CD4-positive, alpha-beta T cell treated with Interleukin-12 subunit alpha and Interleukin-12 subunit beta, for 1 hour (primary cell): Measurements from ENCODE around the gene FAM234A.
"Not testable (repeated sequence)": the region's sequence is repeated elsewhere in the genome, so short reads cannot be mapped to it uniquely, and the experiment has no call there.

Experiments
- DNase-seq: peaks from one replicate; pipeline ENCODE4 v3.0.0-alpha.2; 2020

The FAM234A gene, protein sequence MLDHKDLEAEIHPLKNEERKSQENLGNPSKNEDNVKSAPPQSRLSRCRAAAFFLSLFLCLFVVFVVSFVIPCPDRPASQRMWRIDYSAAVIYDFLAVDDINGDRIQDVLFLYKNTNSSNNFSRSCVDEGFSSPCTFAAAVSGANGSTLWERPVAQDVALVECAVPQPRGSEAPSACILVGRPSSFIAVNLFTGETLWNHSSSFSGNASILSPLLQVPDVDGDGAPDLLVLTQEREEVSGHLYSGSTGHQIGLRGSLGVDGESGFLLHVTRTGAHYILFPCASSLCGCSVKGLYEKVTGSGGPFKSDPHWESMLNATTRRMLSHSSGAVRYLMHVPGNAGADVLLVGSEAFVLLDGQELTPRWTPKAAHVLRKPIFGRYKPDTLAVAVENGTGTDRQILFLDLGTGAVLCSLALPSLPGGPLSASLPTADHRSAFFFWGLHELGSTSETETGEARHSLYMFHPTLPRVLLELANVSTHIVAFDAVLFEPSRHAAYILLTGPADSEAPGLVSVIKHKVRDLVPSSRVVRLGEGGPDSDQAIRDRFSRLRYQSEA

DNA sequence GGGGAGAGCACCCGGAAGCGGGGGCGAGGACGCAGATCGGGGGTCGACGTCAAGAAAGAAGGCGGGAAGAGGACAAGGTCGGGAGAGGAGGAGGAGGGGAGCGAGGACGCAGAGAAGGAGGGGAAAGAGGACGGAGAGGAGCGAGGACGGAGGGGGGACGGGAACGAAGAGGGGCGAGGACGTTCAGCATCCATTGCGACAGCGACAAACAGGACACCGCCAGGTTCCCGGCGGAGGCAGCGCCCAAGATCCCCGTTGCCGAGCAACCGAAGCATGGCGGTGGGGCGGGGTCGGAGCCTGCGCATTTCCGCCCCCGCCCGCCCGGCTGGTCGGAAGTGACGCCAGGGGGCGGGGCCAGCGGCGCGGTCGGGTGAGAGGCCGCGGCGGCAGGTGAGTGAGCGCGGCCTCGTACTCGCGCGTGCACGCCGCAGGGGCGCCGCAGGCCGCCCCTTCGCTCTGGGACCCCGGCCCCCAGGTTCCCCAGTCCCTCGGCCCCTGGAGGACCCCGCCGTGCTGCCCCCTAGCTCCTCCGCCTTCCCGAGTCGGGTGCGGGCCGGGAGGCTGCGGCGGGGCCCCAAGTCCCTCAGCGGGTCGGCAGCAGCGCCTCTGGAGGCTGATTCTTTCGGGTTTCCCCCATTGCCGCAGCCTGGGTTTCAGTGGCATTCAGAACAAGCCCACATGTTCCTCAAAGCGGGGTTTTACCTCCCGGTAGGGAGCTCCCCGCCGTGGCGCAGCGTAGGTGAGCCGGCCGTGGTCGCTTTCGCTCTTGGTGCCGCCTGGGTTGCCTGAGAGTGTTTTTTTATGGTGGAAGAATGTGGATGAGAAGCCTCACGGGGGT lies at the start of gene FAM234A:
FAM234A (plus strand) TSS at position 354 of the 838 bp plus-strand sequence. CDS start 19,593 bp downstream, outside the sequence.
- peak; percentile 95 for DNase-seq

DNA sequence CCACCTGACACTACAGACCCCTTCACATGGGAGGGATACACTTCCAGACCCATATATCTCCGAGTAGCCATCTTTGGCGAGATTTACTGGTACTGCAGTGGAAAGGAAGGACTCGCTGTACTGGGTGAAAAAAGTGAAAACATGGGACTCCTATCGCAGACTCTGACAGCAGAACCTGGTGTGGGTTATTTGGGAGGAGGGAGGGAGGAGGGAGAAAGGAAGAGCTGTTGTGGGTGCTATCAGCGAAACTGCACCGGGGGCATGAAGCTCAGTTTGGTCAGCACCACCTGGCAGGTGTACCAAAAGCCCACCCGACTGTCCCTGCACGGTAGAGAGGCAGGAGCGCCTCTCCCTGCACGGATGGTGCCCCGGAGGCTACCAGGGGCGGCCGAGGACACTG lies 49.4 kb upstream of the FAM234A start:
- DNase-seq, result no peak

DNA sequence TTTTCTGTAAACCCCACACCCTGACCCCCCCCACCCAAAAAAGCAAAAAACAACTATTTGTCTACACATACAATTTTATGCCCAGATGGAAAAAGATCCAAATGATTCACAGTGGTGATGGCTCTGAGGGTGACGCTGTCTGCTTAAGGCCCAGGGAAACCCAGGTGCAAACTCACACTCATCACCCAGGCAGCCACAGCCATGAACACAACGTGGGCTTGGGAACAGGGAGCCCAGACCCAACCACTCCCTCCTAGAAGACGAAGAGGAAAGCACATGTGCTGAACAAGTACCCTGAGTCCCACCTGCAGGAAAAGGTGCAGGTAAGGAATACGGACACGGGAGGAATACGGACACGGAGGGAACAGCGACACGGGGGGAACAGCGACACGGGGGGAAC lies 48.9 kb upstream of the FAM234A start:
- no peak for DNase-seq

DNA sequence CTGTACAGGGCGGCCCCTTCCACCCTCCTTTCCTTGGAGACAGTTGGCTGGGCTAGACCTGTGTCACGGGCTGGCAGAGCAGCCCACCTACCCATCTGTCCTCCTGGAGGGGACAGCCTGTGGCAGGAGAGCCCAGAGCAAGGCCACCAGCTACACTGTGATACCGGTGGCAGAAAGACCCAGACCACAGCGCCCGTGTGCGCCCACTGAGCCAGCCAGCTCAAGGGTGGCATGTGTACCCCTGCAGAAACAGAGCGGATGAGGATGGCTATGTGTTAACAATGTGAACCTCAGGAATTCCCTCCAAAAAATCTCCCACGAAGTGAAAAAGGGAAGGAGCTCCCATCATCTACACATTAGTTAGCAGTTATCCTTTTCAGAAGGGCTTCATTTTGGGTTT lies 47.3 kb upstream of the FAM234A start:
- DNase-seq, result no peak

DNA sequence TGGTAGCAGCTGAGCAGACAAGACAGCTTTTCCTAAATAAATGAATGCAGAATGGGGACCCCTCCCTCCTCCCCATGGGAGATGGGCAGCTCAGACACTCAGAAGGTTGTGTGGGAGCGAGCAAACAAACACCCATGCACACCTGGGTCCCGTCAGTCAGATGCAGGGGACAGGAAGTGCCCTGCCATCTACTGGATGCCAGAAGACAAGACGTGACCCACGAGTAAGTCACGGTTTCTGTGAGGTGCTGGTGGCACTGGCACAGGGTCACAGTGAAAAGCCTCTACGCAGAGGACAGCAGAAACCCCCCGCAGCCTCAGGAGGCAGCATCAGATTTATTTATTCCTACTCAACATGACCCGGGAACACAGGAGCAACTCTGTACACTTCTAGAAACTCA lies 45.9 kb upstream of the FAM234A start:
- peak; percentile 31 for DNase-seq

DNA sequence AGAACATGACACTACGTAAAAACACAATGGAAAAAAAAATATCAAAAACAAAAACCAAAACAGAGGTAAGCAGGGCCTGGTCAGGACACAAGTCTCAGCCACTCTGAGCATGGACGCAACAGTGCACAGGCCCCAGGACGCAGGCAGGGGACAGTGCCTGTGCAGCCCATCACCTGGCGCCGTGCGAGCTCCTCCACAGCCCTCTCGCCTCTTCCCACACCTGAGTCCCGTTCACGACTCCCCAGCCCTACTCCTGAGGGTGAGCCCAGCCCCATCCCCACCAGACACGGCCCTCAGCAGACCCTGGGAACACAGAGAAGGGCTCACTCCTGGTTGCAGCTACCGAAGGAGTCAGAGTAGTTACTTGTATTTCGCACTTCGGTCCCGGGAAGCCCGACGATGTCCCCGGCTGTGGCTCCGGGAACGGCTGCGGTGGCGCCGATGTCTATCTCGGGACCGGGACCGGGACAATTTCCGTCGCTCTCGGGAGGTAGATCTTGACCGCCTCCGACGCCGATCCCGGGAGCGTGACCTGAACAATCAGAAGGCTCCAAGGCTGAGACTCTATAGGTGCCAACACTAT lies 44.9 kb upstream of the FAM234A start:
- DNase-seq, result no peak

DNA sequence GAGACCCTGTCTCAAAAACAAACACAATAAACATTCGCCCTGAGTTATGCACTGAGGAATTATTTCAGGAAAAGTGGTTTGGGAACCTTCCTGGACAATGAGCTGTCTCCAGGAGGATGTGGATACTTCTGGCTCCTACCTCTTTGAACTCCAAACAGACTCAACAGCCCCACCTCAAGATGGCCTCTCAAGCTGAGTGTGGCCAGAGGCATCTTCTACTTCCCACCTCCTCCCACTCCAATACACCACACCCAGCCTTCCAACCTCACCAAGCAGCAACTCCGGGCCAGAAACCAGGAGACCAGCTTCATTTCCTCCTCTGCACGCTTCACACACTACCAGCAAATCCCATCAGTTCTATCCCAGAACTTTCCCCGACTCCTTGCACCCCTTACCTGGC lies 42.8 kb upstream of the FAM234A start:
- DNase-seq, result no peak

DNA sequence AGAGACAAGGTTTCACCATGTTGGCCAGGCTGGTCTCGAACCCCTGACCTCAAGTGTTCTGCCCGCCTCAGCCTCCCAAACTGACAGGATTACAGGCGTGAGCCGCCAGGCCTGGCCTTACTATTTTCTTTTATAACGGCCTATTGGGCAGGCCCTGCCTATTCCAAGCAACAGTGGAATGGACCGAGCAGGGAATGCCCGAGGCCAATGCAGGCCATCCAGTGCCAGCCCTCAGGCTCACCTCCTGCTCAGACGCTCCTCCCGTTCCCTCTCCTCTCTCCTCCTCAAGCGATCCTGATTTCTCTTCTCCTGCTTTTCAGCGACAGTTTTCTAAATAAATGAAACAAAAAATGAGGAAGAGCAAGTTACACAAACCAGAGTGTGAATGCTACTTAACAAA lies 41.9 kb upstream of the FAM234A start:
- no peak for DNase-seq

DNA sequence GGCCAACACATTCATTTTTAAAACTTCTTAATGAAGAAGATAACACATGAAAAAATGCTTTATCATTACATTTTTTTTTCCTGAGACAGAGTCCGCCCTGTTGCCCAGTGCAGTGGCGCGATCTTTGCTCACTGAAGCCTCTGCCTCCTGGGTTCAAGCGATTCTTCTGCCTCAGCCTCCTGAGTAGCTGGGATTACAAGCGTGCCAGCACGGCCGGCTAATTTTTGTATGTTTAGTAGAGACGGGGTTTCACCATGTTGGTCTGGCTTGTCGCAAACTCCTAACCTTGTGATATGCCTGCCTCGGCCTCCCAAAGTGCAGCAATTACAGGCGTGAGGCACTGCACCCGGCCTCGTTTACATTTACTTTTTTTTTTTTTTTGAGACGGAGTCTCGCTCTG lies 41.2 kb upstream of the FAM234A start:
- no peak for DNase-seq

DNA sequence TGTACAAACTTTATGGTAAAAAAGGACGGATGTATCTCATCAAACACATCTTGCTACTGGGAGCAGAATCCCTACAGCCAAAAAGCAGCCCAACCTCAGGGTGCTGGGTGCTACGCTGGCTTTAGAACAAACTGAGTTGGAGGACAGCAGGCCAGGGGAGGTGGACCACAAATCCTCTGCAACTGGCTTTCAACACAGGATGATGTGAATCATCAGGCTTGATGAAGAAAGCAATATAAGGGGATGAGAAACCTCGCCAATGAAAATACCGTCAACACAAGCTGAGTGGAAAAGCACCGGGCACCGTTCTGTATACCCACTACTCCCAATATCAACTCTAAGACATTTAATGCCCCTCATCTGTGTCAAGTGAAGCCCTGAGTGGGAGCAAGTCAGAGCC lies 40.1 kb upstream of the FAM234A start:
- no peak for DNase-seq

DNA sequence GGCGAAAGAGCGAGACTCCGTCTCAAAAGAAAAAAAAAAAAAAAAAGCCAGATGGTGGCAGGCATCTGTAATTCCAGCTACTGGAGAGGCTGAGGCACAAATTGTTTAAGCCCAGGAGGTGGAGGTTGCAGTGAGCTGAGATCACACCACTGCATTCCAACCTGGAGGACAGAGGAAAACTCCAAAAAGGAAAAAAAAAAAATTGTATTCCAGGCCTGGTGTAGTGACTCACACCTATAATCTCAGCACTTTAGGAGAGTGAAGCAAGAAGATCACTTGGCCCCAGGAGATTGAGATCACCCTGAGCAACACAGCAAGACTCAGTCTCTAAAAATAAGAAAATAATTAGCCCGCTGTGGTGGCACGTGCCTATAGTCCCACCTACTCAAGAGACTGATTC lies 34.2 kb upstream of the FAM234A start:
- DNase-seq, result no peak

DNA sequence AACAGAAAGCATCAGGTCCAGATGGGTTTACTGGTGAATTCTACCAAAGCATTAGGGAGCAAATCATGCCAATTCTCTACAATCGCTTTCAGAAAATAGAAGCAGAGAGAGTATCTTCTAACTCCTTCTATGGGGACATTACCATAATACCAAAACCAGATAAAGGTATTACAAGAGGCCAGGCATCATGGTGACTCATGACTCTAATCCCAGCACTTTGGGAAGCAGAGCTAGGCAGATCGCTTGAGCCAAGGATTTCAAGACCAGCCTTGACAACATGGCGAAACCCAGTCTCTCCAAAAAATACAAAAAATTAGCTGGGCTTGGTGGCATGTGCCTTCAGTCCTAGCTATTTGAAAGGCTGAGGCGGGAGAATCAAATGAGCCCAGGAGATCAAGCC lies 31.4 kb upstream of the FAM234A start:
- DNase-seq, result no peak

DNA sequence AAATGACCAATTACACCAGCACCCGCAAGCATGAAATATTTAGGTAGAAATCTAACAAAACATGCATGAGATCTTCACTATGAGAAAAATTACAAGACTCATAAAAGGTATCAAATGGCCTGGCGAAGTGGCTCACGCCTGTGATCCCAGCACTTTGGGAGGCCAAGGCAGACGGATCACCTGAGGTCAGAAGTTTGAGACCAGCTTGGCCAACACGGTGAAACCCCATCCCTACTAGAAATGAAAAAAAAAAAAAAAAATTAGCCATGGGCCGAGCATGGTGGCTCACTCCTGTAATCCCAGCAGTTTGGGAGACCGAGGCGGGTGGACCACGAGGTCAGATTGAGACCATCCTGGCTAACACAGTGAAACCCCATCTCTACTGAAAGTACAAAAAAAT lies 30.6 kb upstream of the FAM234A start:
- not testable (repeated sequence) for DNase-seq

DNA sequence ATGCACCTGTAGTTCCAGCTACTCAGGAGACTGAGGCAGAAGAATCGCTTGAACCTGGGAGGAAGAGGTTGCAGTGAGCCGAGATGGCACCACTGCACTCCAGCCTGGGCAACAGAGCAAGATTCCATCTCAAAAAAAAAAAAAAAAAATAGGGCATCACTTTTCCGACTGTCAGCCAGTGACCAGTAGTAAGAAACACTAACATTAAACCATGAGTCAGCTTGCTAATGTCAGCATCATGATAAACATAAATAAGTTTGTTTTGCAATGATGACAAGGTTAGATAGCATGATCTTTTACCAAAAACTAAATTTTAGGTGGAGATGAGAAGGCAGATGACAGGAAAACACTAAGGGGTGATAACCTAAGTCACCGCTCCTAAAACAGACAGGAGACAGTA lies 25.3 kb upstream of the FAM234A start:
- DNase-seq, result not testable (repeated sequence)

DNA sequence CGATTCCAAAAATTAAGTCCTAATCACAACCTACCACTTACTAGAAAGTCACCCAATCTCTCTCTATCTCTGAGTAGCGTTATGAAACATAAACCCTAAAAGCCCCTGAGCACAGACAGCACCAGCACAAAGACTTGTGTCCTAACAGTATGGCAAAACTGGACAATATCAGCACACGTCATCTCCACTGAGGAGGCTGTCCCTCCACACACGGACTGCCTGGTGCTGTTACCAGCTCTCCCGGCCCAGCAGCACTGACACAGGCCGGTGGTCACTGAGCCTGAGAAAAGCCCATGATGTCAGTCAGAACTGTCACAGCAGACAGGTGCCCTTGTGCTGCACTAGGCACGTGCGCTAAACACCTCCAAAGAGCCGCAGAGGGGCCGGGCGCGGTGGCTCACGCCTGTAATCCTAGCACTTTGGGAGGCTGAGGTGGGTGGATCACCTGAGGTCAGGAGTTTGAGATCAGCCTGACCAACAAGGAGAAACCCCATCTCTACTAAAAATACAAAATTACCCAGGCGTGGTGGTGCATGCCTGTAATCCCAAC lies 22.9 kb upstream of the FAM234A start:
- DNase-seq, result not testable (repeated sequence)

DNA sequence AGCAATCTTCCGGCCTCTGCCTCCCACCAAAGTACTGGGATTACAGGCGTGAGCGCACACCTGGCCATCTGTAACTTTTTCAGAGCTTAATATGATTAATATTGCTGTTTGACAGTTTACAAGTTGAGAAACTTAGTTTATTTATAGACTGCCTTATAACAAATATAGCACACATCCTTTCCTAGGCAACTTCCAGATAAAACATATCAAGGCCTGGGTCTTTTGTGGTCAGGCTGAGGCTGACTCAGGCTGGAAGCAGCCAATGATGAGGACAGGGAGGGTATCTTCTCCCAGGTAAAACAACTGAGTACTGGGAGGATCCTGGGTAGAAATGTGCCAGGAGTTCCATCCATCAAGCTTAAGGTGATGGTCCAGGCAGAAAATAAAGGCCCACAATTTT lies 21.6 kb upstream of the FAM234A start:
- DNase-seq, result no peak

DNA sequence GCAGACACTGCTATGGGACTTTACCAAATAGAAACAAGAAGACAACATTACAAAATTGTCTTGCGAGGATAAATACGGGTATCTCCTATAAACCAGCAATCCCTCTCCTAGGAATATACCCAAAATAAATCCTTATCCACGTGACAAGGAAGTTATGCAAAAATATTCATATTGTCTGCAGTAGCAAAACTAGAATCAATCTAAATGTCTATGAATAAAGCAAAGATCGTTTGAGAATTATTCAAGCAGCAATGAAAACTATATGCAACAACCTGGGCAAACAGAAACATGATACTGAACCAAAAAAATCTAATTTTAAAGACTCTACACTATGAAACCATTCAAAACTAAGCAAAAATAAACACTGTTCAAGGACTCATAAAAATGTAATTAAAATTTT lies 14.6 kb upstream of the FAM234A start:
- no peak for DNase-seq

DNA sequence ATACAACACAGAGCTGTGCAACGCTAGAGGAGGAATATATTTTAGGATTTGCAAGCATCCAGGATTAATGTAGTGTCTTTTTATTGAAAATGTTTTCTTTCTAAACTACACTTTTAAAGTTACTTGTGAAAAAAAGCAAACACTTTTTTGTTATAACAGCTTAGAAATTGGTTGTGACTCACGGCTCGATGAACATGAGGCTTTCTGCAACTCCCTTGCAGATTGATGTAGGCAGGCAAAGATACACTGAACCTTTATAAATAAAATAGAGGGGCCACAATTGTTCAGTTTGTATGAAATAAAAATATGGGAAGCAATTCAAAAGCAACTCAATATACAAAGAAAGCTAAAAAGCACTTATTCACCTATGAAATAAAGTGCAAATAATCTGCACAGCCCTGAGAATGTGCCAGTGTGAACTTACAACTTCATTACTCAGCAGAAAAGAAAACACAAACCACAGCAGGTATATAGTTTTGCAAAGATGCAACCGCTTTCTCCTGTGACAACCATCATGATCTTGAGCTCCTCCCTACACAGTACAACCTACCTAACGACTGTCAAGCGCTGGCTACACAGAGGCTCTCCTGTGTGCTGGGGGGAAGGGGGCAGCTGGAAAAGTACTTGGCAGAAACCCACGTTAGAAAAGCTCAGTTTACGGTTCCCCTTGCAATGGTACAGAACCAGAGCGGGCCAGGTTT lies 6.3 kb upstream of the FAM234A start:
- DNase-seq, result peak; percentile 12

DNA sequence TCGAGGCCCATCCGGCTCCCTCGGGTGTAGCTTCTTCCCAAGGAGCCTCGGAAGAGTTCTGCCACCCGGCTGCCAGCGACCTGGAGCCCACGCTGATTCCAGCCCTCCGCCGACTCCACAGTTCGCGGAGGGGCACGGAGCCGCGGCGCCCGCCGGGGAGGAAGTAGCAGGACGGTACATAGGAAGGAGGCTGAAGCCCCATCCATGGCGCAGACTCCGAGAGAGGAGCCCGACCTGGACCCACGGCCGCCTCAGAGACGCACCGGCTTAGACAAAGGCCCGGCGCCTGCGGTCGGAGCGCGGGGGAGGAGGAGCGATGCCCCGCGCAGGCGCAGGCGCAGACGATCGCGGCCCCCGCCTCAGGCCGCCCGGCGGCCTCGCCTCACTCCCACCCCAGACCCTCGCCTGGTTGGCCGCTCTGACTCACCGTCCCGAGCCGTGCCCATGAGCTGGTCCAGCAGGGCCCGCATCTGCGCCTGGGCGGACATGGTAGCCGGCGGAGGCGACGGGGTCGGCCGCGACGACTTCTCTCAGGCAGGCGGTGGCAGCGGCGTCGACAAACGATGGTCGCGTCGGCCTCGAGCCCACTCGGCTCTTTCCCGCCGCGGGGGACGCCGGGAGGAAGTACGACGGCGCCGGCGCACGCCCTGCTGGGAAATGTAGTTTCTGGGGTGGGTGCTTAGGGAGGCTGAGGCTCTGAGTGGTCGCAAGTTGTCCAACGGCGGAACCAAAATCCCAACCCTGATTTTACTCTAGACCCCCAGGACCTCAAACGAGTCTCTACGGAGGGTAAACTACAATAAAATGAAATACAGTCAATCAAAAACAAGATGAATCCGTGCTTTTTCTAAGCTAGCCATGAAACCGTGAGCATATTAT lies 5.5 kb upstream of the FAM234A start, which contains the start of gene LUC7L:
LUC7L (minus strand) TSS at position 598 of the 879 bp plus-strand sequence; CDS start at position 488, 110 bp downstream.
- DNase-seq, result peak; percentile 88

DNA sequence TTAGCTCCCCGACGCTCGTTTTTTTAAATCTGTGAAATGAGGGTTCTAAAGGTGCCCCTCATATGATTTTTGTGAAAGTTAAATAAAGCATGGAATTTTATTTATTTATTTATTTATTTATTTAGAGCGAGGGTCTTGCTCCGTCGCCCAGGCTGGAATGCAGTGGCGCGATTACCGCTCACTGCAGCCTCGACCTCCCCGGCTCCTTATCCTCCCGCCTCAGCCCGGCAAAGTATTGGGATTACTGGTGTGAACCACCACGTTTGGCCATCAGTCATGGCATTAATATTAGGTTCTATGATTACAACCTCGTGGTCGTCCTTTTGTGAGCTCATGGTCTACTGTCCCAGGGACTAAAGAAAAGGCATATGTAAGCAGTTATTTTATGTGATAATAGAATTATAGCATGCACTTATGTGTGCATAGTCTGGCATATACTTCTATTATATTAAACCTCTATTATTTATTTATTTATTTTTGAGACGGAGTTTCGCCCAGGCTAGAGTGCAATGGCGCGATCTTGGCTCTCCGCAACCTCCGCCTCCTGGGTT lies 4.8 kb upstream of the FAM234A start:
- DNase-seq, result no peak

DNA sequence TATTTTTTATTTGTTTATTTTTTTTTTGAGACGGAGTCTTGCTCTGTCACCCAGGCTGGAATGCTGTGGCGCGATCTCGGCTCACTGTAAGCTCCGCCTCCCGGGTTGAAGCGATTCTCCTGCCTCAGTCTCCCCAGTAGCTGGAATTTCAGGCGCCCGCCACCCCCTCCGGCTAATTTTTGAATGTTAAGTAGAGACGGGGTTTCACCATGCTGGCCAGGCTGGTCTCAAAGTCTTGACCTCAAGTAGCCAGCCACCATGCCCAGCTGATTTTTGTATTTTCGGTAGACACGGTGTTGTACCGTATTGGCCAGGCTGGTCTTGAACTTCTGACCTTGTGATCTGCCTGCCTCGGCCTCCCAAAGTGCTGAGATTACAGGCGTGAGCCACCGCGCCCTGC lies 4.3 kb upstream of the FAM234A start:
- not testable (repeated sequence) for DNase-seq
